ENCODE data around the gene SCYL1. TPM values are rescaled to one million over a fixed set of nuclear protein-coding genes. Genes with fewer than 3 reads are reported as not detected.
A peak's percentile ranks its signal among the peaks of the same experiment; 100 is the strongest.

SCYL1 gene
- total and polyA plus RNA-seq, 12 donors = 47.4 to 130 (median 56.7) TPM

DNA sequence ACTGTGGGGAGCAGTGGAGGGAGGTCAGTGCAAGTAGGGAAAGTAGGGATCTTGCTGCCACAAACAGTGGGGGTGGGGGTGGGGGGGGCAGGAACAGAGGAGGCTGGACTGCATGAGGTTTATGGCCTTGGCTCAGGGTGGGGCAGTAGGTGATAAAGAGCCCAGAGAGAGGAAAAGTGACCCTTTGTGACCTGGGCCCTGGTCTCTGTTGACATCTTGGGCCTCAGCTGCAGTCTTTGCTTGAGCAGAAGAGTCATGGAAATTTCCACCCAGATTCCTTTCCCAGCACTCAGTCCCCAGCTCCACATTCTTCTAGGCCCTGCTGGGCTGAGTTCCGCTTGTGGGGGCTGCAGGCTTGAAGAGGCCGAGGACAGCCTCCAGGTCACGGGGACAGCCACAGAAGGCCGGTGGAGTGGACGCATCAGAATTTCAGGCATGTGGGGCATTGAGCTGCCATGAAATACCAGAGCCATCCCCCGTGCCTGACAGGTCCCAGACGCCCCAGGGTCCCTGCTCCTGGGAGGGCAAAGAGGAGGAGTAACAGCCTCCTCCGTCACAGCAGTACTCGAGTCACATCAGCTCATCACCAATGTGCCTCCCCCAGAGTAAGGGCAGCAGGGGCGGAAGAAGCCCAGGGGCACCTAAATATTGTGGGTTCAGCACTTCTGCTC, 35.7 kb upstream of the SCYL1 start:
- WGBS, 2 donors = 17 to 24% methylated on average over 10 of the region's 10 CpGs
- no peaks in the 10 kb centered on the region for H3K27me3 ChIP-seq
- TF ChIP-seq, protein P1, sequence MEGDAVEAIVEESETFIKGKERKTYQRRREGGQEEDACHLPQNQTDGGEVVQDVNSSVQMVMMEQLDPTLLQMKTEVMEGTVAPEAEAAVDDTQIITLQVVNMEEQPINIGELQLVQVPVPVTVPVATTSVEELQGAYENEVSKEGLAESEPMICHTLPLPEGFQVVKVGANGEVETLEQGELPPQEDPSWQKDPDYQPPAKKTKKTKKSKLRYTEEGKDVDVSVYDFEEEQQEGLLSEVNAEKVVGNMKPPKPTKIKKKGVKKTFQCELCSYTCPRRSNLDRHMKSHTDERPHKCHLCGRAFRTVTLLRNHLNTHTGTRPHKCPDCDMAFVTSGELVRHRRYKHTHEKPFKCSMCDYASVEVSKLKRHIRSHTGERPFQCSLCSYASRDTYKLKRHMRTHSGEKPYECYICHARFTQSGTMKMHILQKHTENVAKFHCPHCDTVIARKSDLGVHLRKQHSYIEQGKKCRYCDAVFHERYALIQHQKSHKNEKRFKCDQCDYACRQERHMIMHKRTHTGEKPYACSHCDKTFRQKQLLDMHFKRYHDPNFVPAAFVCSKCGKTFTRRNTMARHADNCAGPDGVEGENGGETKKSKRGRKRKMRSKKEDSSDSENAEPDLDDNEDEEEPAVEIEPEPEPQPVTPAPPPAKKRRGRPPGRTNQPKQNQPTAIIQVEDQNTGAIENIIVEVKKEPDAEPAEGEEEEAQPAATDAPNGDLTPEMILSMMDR (IDR thresholded peaks at IDR 0.05) = no peak
- DNase-seq = peak; percentile 72 to 87
- no peaks in the 10 kb centered on the region for H3K9me3 ChIP-seq
- intact Hi-C loops (cut with DNase I) = no loop called here
- ATAC-seq = peak; percentile 1 to 49 (median 17)
- peak overlapping the region in 2 of 10 donors; percentile 4 to 39 for H3K4me3 ChIP-seq
- H3K4me1 ChIP-seq = peaks cover 71 to 92% (median 87%) of the 10 kb centered on the region in 9 donors
- peak overlapping the region; percentile 88 to 100 (median 99) for H3K27ac ChIP-seq
- H3K36me3 ChIP-seq = no peaks in the 10 kb centered on the region

DNA sequence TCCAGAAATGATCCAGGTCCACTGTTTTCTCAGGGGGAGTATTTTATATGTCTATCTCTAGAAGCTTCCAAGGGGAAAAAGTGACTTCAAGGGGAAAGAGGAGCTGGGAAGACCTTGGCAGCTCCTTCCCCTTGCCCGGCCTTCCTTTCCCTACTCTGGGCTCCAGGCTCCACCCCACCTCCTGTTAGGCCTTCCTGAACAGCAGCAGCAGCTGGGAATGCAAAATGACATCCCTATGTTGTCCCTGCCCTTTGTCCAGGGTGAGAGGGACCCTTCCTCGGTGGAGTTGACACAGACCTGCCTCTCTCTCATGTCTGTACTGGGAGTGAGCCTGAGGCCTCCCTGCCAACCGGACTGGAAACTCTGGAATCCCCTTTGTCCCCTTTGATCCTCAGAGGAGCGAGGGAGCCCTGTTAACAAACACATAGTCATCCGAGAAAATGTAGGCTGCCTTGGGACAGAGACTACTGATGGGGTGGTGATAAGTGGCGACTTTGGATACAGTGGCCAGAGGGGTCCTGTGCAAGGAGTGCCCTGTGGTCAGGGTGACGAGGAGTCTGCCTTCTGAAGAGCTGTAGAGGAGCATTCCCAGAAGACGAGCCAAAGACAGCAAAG, 35.1 kb upstream of the SCYL1 start:
- H3K4me3 ChIP-seq = peak overlapping the region in 1 of 10 donors; percentile 7
- H3K9me3 ChIP-seq = no peaks in the 10 kb centered on the region
- no peaks in the 10 kb centered on the region for H3K36me3 ChIP-seq
- DNase-seq (peak; percentile 46 to 52), ATAC-seq (no peak)
- peak overlapping the region; percentile 88 to 100 (median 99) for H3K27ac ChIP-seq
- H3K27me3 ChIP-seq = no peaks in the 10 kb centered on the region
- intact Hi-C loops (cut with DNase I) = no loop called here
- TF ChIP-seq, protein P1 (IDR thresholded peaks at IDR 0.05) = no peak
- WGBS, 2 donors = 14 to 29% methylated on average over 8 of the region's 8 CpGs
- peaks cover 75 to 98% (median 93%) of the 10 kb centered on the region in 9 donors for H3K4me1 ChIP-seq

DNA sequence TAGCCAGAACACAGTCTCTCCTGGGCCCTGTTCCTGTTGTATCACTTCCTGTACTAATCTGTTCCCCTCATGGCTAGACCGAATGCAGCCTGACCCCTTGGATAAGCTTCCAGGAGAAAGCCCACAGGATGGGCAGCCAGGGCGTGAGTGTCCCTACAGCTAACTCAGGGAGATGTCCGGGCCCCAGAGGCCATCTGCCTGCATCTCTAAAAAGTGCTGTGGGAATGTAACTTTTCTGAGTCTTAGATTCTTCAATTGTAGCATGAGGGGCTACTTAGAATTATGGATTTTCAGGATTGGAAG, 33.8 kb upstream of the SCYL1 start:
- Histone ChIP-seq H3K27ac (peak overlapping the region; percentile 88 to 100 (median 99)), H3K27me3 (no peaks in the 10 kb centered on the region), H3K4me1 (peaks cover 80 to 97% (median 96%) of the 10 kb centered on the region in 9 donors), H3K36me3 (no peaks in the 10 kb centered on the region), H3K9me3 (no peaks in the 10 kb centered on the region), H3K4me3 (no peak overlapping the region)
- DNase-seq (no peak), ATAC-seq (no peak)
- intact Hi-C loops (cut with DNase I) = no loop called here
- 37 to 42% methylated on average over 3 of the region's 3 CpGs for WGBS, 2 donors
- TF ChIP-seq, protein P1 (IDR thresholded peaks at IDR 0.05) = no peak

DNA sequence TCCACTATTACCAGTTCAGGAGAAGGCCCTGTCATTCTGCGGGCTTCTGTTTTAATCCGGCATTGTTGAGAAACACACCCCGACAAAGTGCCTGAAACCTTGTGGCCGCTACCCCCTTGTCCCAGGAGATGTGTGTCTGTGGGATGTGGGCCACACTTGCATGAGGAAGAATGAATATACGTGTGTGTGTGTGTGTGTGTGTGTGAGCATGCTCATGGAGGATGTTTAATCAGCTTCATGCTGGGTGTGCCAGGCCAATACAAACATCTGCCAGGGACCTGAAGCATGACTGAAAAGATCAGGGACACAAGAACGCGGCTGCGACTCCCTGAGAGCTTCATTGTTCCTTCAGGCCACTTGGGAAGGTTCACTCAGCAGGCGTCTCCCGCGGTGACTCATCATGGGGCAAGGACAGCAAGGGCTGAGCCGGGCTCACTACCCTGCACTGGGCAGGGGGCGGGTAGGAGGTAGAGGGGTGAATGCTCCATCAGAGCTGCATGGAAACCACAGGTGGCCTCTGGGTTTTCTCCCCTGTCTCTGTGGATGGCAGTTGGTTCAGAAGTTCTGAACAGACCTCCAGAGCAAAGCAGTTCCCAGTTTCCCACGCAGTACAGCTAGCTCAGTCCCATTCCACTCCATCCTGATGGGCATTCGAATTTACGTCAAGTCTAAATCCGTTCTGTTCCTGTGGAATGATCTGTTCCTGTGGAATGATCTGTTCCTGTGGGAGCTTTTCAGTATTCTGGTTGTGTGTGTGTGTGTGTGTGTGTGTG, 33.1 kb upstream of the SCYL1 start:
- ATAC-seq (peak in 7 of 8 donors; percentile 4 to 39 (median 30)), DNase-seq (peak; percentile 76 to 81)
- Histone ChIP-seq H3K36me3 (no peaks in the 10 kb centered on the region), H3K4me1 (peaks cover 82 to 98% (median 97%) of the 10 kb centered on the region in 9 donors), H3K4me3 (peak overlapping the region in 4 of 10 donors; percentile 6 to 12 (median 9)), H3K27me3 (no peaks in the 10 kb centered on the region), H3K9me3 (no peaks in the 10 kb centered on the region), H3K27ac (peak overlapping the region; percentile 88 to 100 (median 99))
- intact Hi-C loops (cut with DNase I) = loop anchor here in 1 of 10 donors (2.0 kb wide), 1 partner anchor 13 kb away; no protein-coding TSS in a partner anchor
- whole genome bisulfite sequencing, 2 donors = 15 to 19% methylated on average over 17 of the region's 17 CpGs
- TF ChIP-seq, protein P1 (IDR thresholded peaks at IDR 0.05) = no peak

Measured in heart right ventricle (tissue), 16 donors.